Activated CD8-positive, alpha-beta T cell treated with anti-CD3 and anti-CD28 coated beads for 36 hours (primary cell): ENCODE results near the gene ADCY6. TPM values are rescaled to one million over a fixed set of nuclear protein-coding genes. Genes with fewer than 3 reads are reported as not detected.

Experiments
- ATAC-seq: fragments of 200-7000 bp; cut with Tn5 transposase; one replicate; pipeline ENCODE4 v1.10.0; 2021; ENCODE audit warnings: mild to moderate bottlenecking, moderate library complexity
- CTCF ChIA-PET: fragments of 350-600 bp; sonication (Branson Sonifier 250); formaldehyde crosslinking; loops from one replicate; lab custom pipeline; 2021; ENCODE audit warnings: antibody characterized with exemption; lab: Charles Lee
- POLR2A ChIA-PET: fragments of 350-600 bp; sonication (Branson Sonifier 250); formaldehyde crosslinking; loops from one replicate; lab custom pipeline; 2021; ENCODE audit warnings: antibody characterized with exemption; lab: Charles Lee
- DNase-seq: peaks from one replicate; pipeline ENCODE4 v3.0.0-alpha.2; 2020
- H3K27ac Mint-ChIP-seq: one replicate; pipeline ENCODE4 v1.8.0; 2021; ENCODE audit warnings: mild to moderate bottlenecking, mixed read lengths
- H3K27me3 Mint-ChIP-seq: one replicate; pipeline ENCODE4 v1.8.0; 2021; ENCODE audit warnings: mixed read lengths
- H3K36me3 Mint-ChIP-seq: one replicate; pipeline ENCODE4 v1.8.0; 2021; ENCODE audit warnings: low read depth, mixed read lengths
- H3K4me1 Mint-ChIP-seq: one replicate; pipeline ENCODE4 v1.8.0; 2021; ENCODE audit warnings: low read depth, mixed read lengths
- H3K4me3 Mint-ChIP-seq: one replicate; pipeline ENCODE4 v1.8.0; 2021; ENCODE audit warnings: mild to moderate bottlenecking, moderate library complexity, mixed read lengths
- H3K9me3 Mint-ChIP-seq: one replicate; pipeline ENCODE4 v1.8.0; 2021; ENCODE audit warnings: mixed read lengths
- intact Hi-C: fragments of 100-400 bp; cut with micrococcal nuclease; formaldehyde crosslinking; loops from one replicate; pipeline ENCODE4 v1.10.0; 2022
- total RNA-seq, 2 experiments: library from RNA; stranded (reverse); gene quantifications; one replicate each; pipeline ENCODE4 v1.2.3, GENCODE V29; 2021
- TF ChIP-seq, protein P1 (sequence below): fragments of 200-600 bp; IDR thresholded peaks from one replicate; pipeline ENCODE4 v1.8.0; 2022; ENCODE audit warnings: antibody characterized with exemption, mild to moderate bottlenecking

The ADCY6 gene
- total RNA-seq, 2 experiments from 2014 or later, result not detected

DNA sequence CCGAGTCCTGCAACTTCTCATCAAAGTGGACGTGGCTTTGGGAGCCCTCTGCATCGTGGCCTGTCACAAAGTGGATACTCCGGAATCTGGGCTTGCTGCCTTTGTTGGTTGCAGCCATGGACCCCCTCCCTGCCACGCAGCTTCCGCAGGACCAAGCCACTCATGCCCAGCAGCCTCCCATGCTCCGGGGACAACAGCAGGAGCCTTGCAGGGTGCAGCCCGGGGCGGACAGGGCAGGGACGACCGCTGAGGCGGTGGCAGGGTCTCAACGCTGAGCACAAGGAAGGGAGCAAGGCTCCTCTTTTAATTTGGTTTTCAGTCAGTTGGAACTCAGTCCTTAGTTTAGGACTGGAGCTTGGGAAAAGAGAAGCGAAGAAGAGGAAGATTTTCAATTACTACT lies 12.1 kb upstream of the ADCY6 start:
- Mint-ChIP-seq H3K9me3 (no peaks in the 10 kb centered on the region), H3K4me1 (peaks cover 12% of the 10 kb centered on the region), H3K27me3 (no peaks in the 10 kb centered on the region), H3K4me3 (no peak overlapping the region), H3K36me3 (no peaks in the 10 kb centered on the region), H3K27ac (no peak overlapping the region)
- ChIA-PET CTCF (interaction anchor here (1.2 to 2.2 kb wide), 4 partner anchors 13 to 183 kb away, joined by 3 to 7 read pairs (median 3); no protein-coding TSS in a partner anchor), POLR2A (no interaction called here)
- no peak for DNase-seq
- no peak for ATAC-seq
- intact Hi-C loops, result no loop called here
- TF ChIP-seq, protein P1, sequence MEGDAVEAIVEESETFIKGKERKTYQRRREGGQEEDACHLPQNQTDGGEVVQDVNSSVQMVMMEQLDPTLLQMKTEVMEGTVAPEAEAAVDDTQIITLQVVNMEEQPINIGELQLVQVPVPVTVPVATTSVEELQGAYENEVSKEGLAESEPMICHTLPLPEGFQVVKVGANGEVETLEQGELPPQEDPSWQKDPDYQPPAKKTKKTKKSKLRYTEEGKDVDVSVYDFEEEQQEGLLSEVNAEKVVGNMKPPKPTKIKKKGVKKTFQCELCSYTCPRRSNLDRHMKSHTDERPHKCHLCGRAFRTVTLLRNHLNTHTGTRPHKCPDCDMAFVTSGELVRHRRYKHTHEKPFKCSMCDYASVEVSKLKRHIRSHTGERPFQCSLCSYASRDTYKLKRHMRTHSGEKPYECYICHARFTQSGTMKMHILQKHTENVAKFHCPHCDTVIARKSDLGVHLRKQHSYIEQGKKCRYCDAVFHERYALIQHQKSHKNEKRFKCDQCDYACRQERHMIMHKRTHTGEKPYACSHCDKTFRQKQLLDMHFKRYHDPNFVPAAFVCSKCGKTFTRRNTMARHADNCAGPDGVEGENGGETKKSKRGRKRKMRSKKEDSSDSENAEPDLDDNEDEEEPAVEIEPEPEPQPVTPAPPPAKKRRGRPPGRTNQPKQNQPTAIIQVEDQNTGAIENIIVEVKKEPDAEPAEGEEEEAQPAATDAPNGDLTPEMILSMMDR, result no peak

DNA sequence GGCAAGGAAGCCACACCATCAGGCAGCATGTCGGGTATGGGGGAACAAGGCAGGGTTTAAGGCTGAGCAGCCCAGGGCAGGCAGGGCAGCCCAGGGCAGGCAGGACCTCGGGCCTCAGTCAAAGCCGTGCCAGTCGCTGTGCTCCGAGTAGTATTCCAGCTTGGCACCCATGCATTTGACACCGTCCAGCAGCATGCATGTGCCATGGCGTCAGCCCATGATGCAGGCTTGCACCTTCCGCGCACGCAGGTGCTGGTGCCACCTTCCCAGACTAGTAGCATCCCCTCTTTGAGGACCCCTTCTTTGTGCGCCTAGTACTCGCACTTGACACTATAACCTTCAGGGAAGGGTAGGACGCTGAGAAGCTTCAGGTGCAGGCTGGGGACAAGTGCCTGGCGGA lies 11.6 kb upstream of the ADCY6 start:
- POLR2A ChIA-PET, result no interaction called here
- Mint-ChIP-seq H3K4me1 (peaks cover 15% of the 10 kb centered on the region), H3K27me3 (peaks cover 2% of the 10 kb centered on the region), H3K9me3 (no peaks in the 10 kb centered on the region), H3K27ac (no peak overlapping the region), H3K36me3 (no peaks in the 10 kb centered on the region), H3K4me3 (no peak overlapping the region)
- CTCF ChIA-PET, result interaction anchor here (1.2 to 2.2 kb wide), 3 partner anchors 13 to 47 kb away, joined by 3 to 7 read pairs (median 3); no protein-coding TSS in a partner anchor
- intact Hi-C loops, result no loop called here
- TF ChIP-seq, protein P1, result no peak
- no peak for ATAC-seq
- DNase-seq, result no peak

DNA sequence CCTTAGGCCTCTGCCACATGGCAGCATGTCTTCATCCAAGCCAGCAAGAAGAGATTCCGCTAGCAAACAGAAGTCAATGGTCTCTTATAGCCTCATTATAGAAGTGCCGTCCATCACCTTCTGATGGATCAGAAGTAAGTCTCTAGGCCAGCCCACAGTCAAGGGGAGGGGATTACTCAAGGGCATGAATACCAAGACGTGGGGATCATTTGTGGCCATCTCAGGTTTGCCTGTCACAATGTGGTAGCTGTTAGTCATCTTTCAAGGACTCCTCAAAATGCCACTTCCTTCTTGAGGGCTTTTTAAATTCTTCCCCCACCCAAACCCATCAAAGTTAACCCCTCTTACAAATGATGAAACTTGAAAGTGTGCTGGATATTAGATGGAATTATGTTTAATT lies 8.1 kb upstream of the ADCY6 start:
- intact Hi-C loops, result no loop called here
- DNase-seq, result peak; percentile 73
- ChIA-PET CTCF (interaction anchor here (0.6 to 8.0 kb wide), 15 partner anchors 8 to 268 kb away, joined by 3 to 204 read pairs (median 6); partner anchors contain the start of gene DDX23), POLR2A (interaction anchor here (1.6 kb wide), 1 partner anchor 44 kb away, joined by 4 read pairs; no protein-coding TSS in a partner anchor)
- Mint-ChIP-seq H3K27me3 (peaks cover 11% of the 10 kb centered on the region), H3K9me3 (no peaks in the 10 kb centered on the region), H3K27ac (no peak overlapping the region), H3K4me3 (no peak overlapping the region), H3K36me3 (no peaks in the 10 kb centered on the region), H3K4me1 (peaks cover 10% of the 10 kb centered on the region)
- ATAC-seq, result peak; percentile 92
- TF ChIP-seq, protein P1, result no peak

DNA sequence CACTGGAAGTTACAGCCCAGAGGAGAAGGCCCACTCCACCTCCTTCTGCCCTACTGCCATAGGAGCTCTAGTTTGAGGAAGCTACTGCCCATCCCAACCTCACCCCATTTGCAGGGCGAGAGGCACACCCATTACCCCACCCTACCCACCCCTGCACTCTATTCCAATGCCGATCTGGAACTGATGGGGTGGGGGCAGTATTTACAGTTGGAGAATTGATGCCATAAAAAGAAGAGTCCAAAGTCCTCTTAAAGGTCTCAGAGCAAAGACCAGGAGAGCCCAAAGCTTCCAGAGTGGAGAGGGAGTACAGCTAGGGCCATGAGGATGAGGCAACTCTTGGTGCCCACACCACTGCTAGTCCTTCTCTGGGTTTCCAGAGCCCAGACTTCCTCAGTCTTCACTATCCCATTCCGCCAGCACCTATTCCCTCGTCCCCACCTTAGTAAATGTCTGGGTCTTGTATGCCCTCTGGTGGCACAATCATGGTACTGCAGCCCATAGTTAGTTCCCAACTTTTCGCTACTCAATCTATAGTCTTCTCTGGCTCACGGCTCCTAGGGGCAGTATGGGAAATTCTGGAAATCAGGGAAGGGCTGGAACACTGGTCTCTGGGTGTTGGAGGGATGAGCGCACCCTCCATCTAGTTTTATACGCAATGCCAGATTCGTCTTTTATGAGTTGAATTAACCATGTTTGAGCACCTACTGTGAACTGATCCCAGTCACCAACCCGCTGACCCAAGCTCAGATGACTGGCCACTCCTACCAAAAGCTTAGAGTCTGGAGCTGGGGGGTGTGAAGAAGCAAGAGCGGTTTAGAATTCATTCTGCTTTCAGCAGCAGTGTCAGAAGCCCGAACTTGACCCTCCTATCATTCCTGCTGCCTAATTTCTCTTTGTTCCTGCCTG lies 6.9 kb upstream of the ADCY6 start:
- peak; percentile 73 for DNase-seq
- no peak overlapping the region for H3K27ac Mint-ChIP-seq
- H3K4me1 Mint-ChIP-seq, result peaks cover 10% of the 10 kb centered on the region
- POLR2A ChIA-PET, result interaction anchor here (0.7 to 1.6 kb wide), 4 partner anchors 19 to 45 kb away, joined by 3 to 4 read pairs (median 3); no protein-coding TSS in a partner anchor
- H3K27me3 Mint-ChIP-seq, result peaks cover 12% of the 10 kb centered on the region
- no peaks in the 10 kb centered on the region for H3K9me3 Mint-ChIP-seq
- peak; percentile 80 for ATAC-seq
- no peak overlapping the region for H3K4me3 Mint-ChIP-seq
- intact Hi-C loops, result loop anchor here (1.0 kb wide), 1 partner anchor 43 kb away; no protein-coding TSS in a partner anchor
- no peaks in the 10 kb centered on the region for H3K36me3 Mint-ChIP-seq
- TF ChIP-seq, protein P1, result peak; percentile 97
- CTCF ChIA-PET, result interaction anchor here (0.6 to 8.0 kb wide), 41 partner anchors 9 to 255 kb away, joined by 3 to 204 read pairs (median 4); partner anchors contain the start of genes DDX23 and RND1
